ENCODE measurements around the gene ERCC5.

DNA sequence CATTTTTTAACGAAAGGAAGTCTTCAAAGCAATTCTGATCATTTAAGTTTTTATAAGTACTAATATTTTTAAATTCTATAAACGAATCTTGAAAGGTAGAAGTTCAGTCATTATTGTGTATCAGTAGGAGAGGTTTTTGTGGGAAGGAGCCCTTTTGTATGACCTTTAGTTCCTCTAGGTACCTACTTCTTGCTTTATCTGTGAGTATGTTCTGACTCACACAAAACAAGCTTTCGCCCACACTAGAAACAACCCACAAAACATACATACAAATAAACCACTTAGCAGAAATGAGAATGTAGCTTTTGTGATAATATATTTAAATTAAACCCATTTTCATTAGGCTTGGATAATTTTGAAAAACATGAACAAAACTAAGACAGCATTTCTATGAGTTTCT is 27.8 kb downstream of the ERCC5 start:
- TF ChIP-seq POLR2AphosphoS5 (IDR thresholded peaks at IDR 0.05; ENCODE audit: low read depth, low read length) = no peak
- TF ChIP-seq TAF1 (IDR thresholded peaks at IDR 0.05; ENCODE audit: borderline replicate concordance, low read depth, low read length) = no peak
